Measurements from ENCODE around the gene PLPP4.

The PLPP4 gene

DNA sequence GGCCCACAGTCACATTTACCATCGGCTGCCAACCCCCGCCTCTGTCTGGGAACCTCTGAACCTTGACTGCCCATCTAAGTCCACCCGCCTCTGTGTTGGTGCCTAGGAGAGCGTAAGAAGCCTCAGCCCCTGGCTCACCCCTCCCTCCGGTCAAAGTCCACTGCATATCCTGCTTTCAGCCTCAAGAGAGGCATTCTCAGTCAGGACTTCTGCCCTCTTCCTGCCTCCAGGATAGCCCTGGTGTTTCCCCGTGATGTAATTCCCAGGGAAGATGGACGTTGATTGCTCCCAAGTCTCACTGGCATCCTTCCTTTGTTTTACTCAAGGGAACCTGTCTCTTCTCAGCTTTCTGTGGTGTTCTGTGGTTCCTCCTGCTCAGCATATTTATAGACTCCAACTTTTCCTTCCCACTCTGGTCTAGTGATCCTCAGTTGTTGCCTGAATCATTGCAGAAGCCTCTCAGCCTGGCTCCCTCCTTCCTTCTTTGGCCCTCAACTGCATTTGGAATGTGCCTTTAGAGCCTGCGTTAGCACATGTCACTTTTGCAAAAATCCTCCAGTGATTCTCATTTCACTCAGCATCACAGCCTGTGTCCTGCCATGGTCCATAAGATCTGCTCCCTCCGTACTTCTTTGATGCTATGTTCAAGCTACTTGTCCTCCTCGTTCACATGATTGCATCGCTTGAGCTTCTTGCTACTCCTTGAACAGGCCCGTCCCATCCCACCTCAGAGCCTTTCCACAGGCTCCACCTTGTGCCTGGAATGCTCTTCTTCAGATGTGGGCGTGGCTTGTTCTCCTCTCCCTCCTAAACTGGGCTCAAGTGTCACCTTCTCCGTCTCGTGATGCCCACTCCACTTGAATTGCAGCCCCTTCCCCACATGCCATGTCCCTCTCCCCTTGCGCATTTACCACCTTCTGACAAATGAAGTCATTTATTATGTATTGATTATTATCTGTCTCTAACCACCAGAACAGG is 124.2 kb downstream of the PLPP4 start:
- no peak for FAIRE-seq

DNA sequence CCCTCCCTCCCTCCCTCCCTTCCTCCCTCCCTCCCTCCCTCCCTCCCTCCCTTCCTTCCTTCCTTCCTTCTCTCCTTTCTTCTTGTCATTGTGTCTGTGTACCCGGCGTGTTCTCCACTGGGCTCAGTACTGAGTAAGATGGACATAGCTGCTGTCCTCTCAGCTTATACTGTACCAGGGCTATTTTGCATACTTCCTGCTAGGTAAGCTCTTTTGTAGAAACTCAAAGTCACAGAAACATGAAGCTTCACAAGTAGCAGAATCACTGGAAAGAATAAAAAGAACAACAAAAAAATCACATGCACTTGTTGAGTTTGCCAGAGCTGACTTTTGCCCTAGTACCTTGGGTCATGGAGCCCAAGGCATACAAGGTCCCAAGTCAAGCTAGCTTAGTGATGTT is 125.7 kb downstream of the PLPP4 start:
- no peak for FAIRE-seq

- FAIRE-seq, result no peak
Measured at GRCh38 chr10:120583424-120584108, 126.5 kb downstream of the PLPP4 start.

DNA sequence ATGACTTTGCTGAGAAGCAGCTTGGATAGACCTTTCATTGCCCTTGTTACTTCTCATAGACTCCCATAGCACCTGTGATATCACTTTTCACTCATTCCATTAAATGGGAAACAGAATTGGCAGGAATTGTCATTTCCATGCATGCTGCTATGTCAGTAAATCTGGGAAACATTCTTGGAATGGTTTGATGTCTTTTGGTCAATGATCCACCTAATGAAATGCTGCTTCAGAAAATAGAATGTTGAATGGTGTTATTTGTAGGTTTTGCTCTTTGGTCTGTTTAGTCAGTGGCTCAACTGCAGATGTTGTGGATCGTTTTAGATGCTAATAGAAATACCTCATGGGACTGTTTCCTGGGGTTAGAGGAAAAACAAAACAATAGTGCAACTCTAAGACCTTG is 127.8 kb downstream of the PLPP4 start:
- FAIRE-seq, result no peak

DNA sequence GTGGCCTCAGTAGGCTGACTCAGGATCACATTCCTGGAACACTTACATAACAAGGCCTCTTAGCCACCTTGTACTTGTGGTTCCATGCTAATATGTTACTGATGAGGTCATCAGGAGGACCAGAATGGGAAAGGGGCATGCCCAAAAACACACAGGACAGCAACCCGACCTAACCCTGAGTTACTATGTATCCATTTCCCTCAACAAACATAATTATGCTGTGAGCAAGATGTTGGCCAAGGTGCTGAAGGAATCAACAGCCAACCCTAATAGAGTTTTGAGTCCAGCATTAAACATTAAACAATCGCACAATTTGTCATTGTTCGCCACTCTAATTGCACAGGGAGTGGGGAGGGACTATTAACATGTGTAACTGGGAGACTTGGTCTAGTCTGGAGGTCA is 129.4 kb downstream of the PLPP4 start:
- FAIRE-seq, result no peak

DNA sequence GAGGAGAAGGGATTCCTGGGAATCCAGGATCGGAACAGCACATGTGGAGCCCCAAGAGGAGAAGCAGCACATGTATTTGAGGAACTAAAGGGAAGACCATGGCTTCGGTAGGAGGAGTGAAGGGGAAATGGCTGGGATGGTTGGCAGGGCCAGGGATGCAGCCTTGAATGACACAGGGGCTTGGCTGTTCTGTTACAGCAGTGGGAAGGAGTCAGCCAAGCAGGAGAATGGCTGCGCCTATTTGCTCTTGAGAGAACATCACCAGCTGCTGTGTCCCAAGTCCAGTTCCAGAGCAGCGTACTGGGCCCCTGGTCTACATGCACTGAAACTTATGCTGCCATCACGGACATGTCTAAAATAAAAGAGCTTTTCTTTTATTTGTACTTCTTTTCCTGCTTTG is 130.0 kb downstream of the PLPP4 start:
- FAIRE-seq, result no peak

GRCh38 chr10:120588311-120588710 is 131.3 kb downstream of the PLPP4 start:
- FAIRE-seq, result no peak

- no peak for FAIRE-seq
Measured at GRCh38 chr10:120593693-120594092, 136.7 kb downstream of the PLPP4 start.

DNA sequence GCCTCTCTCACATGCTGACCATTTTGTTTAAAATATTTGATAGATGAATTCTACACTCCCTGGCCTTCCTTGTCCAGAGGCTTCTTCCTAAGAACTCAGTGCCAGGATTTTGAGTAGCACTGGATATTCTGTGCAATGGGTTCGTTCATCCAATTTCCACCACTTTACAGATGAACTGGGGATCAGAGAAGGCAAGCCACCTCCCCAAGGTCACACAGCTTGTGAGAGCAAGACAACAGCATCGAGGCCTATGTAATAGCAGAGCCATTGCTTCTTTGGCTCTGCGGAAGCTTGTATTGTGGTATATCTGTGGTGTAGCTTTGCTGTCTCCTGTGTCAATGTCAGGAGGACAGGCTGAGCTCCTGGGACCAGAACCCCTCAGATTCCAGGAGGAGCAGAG is 140.9 kb downstream of the PLPP4 start:
- FAIRE-seq, result no peak

GRCh38 chr10:120598386-120598785 is 141.4 kb downstream of the PLPP4 start:
- no peak for FAIRE-seq

- FAIRE-seq, result no peak
Measured at GRCh38 chr10:120599200-120599724, 142.2 kb downstream of the PLPP4 start.

DNA sequence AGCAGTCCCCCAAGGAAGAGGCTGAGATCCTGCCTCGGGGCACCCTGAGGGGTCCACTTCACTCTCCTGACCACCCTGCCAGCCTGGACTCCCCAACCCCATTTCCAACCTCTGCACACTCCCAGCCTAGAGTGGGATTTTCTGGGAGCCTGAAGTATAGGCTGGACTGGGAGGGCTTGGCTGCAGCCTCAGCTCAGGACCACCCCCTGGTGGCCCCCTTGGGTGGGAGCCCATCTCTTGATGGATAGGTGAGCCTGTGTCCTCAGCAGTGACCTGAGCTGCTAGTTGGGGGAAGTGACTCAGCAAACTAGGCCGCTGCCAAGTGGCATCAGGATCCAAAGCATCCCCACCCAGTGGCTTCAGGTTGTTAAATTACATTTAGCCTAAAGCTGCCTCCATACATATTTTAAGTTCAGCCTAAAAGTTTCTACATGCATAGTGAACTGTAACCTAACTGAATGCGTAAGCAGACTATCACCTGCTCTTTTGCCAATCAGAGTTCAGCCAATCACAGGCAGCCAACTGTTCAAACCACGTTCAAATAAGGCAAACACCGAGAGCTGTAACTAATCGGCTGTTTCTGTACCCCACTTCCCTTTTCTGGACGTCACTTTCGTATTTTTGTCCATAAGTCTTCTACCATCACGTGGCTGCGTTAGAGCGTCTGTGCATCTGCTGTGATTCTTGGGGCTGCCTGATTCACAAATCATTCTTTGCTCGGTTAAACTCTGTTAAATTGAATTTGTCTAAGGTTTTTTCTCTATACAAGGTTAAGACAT is 144.0 kb downstream of the PLPP4 start:
- no peak for FAIRE-seq

DNA sequence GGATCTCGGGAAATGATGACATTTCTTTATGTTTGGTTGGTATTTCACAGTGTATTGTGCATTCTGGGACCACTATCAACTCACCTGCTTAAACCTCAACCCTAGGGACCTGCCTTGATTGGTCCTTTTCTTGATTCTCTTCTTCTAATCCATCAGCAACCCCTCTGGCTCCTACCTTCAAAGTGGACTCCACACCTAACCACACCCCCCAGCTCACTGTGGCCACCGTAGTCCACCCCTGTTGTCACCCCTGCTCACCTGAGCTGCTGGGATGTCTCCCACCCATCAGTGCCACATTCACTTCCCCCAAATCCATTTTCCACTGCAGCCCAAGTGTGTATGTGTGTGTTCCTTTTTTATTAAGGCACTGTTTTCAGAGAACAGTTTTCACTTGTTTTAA is 145.0 kb downstream of the PLPP4 start:
- FAIRE-seq, result no peak

GRCh38 chr10:120605410-120605809 is 148.4 kb downstream of the PLPP4 start:
- no peak for FAIRE-seq

- FAIRE-seq, result no peak
Measured at GRCh38 chr10:120606051-120606764, 149.2 kb downstream of the PLPP4 start.

GRCh38 chr10:120607016-120607709 is 150.1 kb downstream of the PLPP4 start:
- no peak for FAIRE-seq

DNA sequence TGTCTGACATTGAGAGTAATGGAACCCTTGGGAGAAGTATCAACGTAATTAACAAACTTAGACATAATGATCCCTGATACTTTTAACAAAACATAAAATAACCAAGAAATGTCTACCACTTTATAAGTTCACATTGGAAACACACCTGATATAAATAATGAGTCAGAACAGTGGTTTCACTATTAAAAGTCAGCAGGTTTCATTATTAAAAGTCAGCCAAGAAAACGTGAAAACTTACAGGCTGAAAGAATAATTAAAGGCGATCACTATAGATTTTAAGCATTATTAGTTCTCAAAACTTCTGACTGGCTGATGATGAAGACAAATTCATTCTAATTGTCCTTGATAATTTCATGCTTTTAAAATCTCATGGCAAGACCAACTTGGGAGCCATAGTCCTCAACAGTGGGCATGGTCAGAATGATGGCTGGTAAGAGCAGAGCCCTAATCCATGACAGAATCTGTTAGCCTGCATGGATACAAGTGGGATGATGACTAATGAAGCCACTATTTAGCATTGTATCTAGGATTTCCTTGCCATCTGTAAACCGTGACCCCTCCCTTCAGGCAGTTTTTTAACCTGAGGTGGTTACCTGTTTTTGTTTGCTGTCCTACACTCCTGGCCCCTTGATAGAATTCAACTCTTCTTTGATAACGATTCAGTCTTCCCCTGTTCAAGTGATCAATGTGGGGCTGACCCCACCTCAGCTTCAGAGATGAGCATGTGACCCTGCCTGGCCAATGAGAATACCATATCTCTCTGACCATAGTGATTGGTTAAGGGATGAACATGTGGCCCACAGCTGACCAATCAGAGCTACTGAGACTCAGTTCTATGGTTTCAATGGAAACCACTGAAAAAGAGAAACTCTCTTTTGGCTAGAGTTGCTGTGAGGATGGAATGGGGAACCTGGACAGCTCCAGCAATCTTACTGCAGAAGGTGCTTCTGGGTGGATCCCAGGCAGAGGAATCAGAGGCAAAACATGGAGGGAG is 151.0 kb downstream of the PLPP4 start:
- FAIRE-seq, result no peak

GRCh38 chr10:120609006-120609405 is 152.0 kb downstream of the PLPP4 start:
- no peak for FAIRE-seq

- no peak for FAIRE-seq
Measured at GRCh38 chr10:120610791-120611190, 153.8 kb downstream of the PLPP4 start.

DNA sequence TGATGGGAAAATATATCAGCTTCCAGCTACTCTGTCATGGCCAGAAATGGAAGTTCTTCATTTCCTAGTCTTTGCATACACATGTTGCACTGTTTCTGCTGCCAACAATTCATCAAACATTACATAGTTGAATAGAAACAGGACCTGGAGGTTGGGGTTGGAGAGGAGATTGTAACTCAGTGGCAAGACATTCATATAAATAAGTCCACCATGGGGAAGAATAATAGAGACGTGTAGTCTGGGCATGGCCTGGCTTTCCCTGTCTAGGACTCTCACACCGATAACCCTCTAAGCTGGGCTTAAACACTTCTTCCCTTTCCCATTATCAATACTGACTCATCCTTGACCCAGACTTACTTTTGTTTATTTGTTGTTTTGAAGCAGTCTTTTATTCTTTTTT is 155.7 kb downstream of the PLPP4 start:
- no peak for FAIRE-seq

GRCh38 chr10:120613180-120613579 is 156.2 kb downstream of the PLPP4 start:
- no peak for FAIRE-seq
